CD14-positive monocyte (primary cell): ENCODE results near the gene ANO7. TPM values are rescaled to one million over a fixed set of nuclear protein-coding genes. Genes with fewer than 3 reads are reported as not detected.

Experiments used
- DNase-seq, 3 donors: peaks; one replicate each; pipeline ENCODE4 v3.0.0-alpha.2; 2011 to 2022
- H2AFZ ChIP-seq: 2 replicates; pipeline ENCODE4 v1.6.0; 2012; ENCODE audit warnings: mild to moderate bottlenecking, low read depth, low read length, inconsistent platforms; ENCODE audit not compliant: insufficient read depth, poor library complexity, severe bottlenecking
- H3K27ac ChIP-seq, 2 donors: 1 replicate in 1 of 2; 2 replicates in 1 of 2; pipeline ENCODE4 v1.5.1; 2012 to 2013; ENCODE audit warnings: low read length in 2 of 2, control low read depth in 1 of 2, inconsistent platforms in 1 of 2, low read depth in 1 of 2, mild to moderate bottlenecking in 1 of 2
- H3K27me3 ChIP-seq, 2 donors: one replicate each; pipeline versions ENCODE4 v1.6.0 to v1.6.1; 2011 to 2013; ENCODE audit warnings: low read length in 2 of 2; ENCODE audit not compliant: control insufficient read depth in 2 of 2, insufficient read depth in 2 of 2
- H3K36me3 ChIP-seq, 2 donors: replicated peaks in 1 of 2; 1 replicate in 1 of 2; 2 replicates in 1 of 2; pipeline versions ENCODE4 v1.5.1 to v1.6.1; 2012 to 2013; ENCODE audit warnings: low read length in 2 of 2, control low read depth in 1 of 2, inconsistent platforms in 1 of 2, mild to moderate bottlenecking in 1 of 2; ENCODE audit not compliant: insufficient read depth in 2 of 2, control insufficient read depth in 1 of 2
- H3K4me1 ChIP-seq, 2 donors: 1 replicate in 1 of 2; 2 replicates in 1 of 2; pipeline versions ENCODE4 v1.5.1 to v1.6.1; 2012 to 2013; ENCODE audit warnings: low read length in 2 of 2, control low read depth in 1 of 2, inconsistent platforms in 1 of 2, mild to moderate bottlenecking in 1 of 2, moderate library complexity in 1 of 2; ENCODE audit not compliant: insufficient read depth in 2 of 2, control insufficient read depth in 1 of 2
- H3K4me2 ChIP-seq: replicated peaks from 2 replicates; pipeline ENCODE3; 2012; ENCODE audit warnings: low read length, moderate library complexity, mild to moderate bottlenecking; ENCODE audit not compliant: poor library complexity, severe bottlenecking; ENCODE audit errors: extremely low read depth
- H3K4me3 ChIP-seq, 3 experiments: fragments of 200-600 bp in 1 of 3; sonication (generic) in 1 of 3; replicated peaks in 1 of 3; 1 replicate in 2 of 3; 2 replicates in 1 of 3; pipeline ENCODE4 v1.5.1; 2011 to 2013; ENCODE audit warnings: low read length in 3 of 3, mild to moderate bottlenecking in 3 of 3, control low read depth in 2 of 3, low read depth in 2 of 3, inconsistent platforms in 1 of 3, moderate library complexity in 1 of 3
- H3K79me2 ChIP-seq: 2 replicates; pipeline ENCODE4 v1.6.0; 2012; ENCODE audit warnings: mild to moderate bottlenecking, control low read depth, inconsistent platforms, low read length, moderate library complexity; ENCODE audit not compliant: insufficient read depth
- H3K9ac ChIP-seq: 2 replicates; pipeline ENCODE4 v1.6.0; 2017; ENCODE audit warnings: low read length, mild to moderate bottlenecking; ENCODE audit not compliant: insufficient read depth, poor library complexity, severe bottlenecking
- H3K9me3 ChIP-seq, 2 donors: replicated peaks in 1 of 2; 1 replicate in 1 of 2; 2 replicates in 1 of 2; pipeline versions ENCODE4 v1.5.1 to v1.6.1; 2012 to 2013; ENCODE audit warnings: low read length in 2 of 2, control low read depth in 1 of 2; ENCODE audit not compliant: control insufficient read depth in 1 of 2, insufficient read depth in 1 of 2
- H4K20me1 ChIP-seq: 2 replicates; pipeline ENCODE4 v1.6.0; 2012; ENCODE audit warnings: mild to moderate bottlenecking, low read length, control low read depth, moderate library complexity; ENCODE audit not compliant: insufficient read depth
- H3K27ac Mint-ChIP-seq, 7 donors: one replicate each; pipeline ENCODE4 v1.8.0; 2020; ENCODE audit warnings: mild to moderate bottlenecking in 7 of 7, mixed read lengths in 7 of 7, moderate library complexity in 6 of 7, inconsistent platforms in 2 of 7
- H3K27me3 Mint-ChIP-seq, 3 donors: one replicate each; pipeline ENCODE4 v1.8.0; 2021 to 2022; ENCODE audit warnings: low read depth in 3 of 3, mild to moderate bottlenecking in 3 of 3, mixed read lengths in 3 of 3, moderate library complexity in 3 of 3, inconsistent platforms in 1 of 3
- H3K36me3 Mint-ChIP-seq, 2 donors: one replicate each; pipeline ENCODE4 v1.8.0; 2020; ENCODE audit warnings: mixed read lengths in 2 of 2, inconsistent platforms in 1 of 2, mild to moderate bottlenecking in 1 of 2
- H3K4me1 Mint-ChIP-seq: one replicate; pipeline ENCODE4 v1.8.0; 2020; ENCODE audit warnings: mild to moderate bottlenecking, mixed read lengths
- H3K4me3 Mint-ChIP-seq, 2 donors: one replicate each; pipeline ENCODE4 v1.8.0; 2020; ENCODE audit warnings: mild to moderate bottlenecking in 2 of 2, mixed read lengths in 2 of 2, moderate library complexity in 1 of 2
- H3K9me3 Mint-ChIP-seq, 7 donors: one replicate each; pipeline ENCODE4 v1.8.0; 2020 to 2022; ENCODE audit warnings: mixed read lengths in 7 of 7, mild to moderate bottlenecking in 6 of 7, moderate library complexity in 6 of 7, inconsistent platforms in 2 of 7
- WGBS: methylation state at CpG from one replicate; pipeline ENCODE4 v1.1.5; 2013; ENCODE audit warnings: missing lambda C conversion rate; ENCODE audit not compliant: insufficient coverage; 5-methylcytosine and 5-hydroxymethylcytosine counted together
- intact Hi-C, 2 donors: fragments of 100-400 bp; cut with micrococcal nuclease; formaldehyde crosslinking; loops; one replicate each; pipeline versions ENCODE4 v1.15.0 to v1.15.1; 2023
- polyA plus RNA-seq, 3 donors: library from polyadenylated mRNA; depleted of rRNA in 1 of 3; unstranded in 2 of 3; stranded (reverse) in 1 of 3; fragments of 300-500 nt in 2 of 3; fragments of >200 nt in 1 of 3; fragmentation: Illumina TruSeq in 2 of 3; gene quantifications; 1 replicate in 2 of 3; 2 replicates in 1 of 3; pipeline ENCODE4 v1.2.3, GENCODE V29; 2012 to 2021
- TF ChIP-seq, protein P1 (sequence below): fragments of 200-600 bp; IDR thresholded peaks from one replicate; pipeline ENCODE4 v1.8.0; 2022; ENCODE audit warnings: antibody characterized with exemption, mild to moderate bottlenecking

The ANO7 gene
- polyA plus RNA-seq, 3 donors, result 0.03 TPM; not detected in 2

DNA sequence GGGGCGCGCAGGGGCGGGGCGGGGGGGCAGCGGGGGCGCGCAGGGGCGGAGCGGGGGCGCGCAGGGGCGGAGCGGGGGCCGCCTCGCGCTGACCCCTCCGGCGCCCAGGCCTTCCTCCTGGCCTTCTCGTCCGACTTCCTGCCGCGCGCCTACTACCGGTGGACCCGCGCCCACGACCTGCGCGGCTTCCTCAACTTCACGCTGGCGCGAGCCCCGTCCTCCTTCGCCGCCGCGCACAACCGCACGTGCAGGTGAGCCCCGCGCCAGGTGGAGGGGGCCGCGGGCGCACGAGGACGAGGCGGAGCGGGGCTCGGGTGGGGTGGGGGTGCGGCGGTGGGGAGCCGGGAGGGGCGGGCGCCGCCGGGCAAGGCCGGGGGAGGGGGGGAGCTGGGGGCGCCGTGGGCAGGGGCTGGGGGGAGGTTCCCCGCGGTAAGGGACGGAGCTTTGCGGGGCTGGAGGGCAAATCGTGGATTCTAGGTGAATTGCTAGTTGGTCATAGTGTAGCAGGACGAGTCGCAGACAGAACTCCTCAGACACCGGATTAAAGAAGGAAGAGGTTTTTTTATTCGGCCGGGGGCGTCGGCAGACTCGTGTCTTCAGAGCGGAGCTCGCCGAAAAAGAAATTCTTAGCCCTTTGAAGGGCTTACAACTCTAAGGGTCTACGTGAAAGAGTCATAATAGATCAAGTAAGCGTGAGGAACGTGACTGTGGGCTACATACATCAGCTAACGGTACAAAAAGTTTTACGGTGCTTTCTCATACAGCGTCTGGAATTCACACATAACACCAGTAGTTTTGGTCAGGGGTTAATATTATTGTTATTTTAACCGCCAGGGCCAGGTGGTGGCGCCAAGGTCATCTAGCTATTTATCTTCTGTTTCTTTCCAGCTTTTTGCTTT, 29.9 kb downstream of the ANO7 start:
- H3K9me3 ChIP-seq, result no peaks in the 10 kb centered on the region
- peak overlapping the region; percentile 67 for H2AFZ ChIP-seq
- no peak overlapping the region for H3K9ac ChIP-seq
- peak overlapping the region; percentile 68 for H3K4me2 ChIP-seq
- peaks cover 0 to 2% (median 0%) of the 10 kb centered on the region in 7 donors for H3K9me3 Mint-ChIP-seq
- H3K4me3 Mint-ChIP-seq, result peak overlapping the region; percentile 86 to 93
- H3K36me3 Mint-ChIP-seq, result no peaks in the 10 kb centered on the region
- H3K4me3 ChIP-seq, result peak overlapping the region; percentile 31 to 68 (median 34)
- peak; percentile 35 to 58 (median 39) for DNase-seq
- H3K27me3 Mint-ChIP-seq, result peaks cover 41 to 57% (median 44%) of the 10 kb centered on the region in 3 donors
- H4K20me1 ChIP-seq, result no peaks in the 10 kb centered on the region
- intact Hi-C loops, result no loop called here
- TF ChIP-seq, protein P1, sequence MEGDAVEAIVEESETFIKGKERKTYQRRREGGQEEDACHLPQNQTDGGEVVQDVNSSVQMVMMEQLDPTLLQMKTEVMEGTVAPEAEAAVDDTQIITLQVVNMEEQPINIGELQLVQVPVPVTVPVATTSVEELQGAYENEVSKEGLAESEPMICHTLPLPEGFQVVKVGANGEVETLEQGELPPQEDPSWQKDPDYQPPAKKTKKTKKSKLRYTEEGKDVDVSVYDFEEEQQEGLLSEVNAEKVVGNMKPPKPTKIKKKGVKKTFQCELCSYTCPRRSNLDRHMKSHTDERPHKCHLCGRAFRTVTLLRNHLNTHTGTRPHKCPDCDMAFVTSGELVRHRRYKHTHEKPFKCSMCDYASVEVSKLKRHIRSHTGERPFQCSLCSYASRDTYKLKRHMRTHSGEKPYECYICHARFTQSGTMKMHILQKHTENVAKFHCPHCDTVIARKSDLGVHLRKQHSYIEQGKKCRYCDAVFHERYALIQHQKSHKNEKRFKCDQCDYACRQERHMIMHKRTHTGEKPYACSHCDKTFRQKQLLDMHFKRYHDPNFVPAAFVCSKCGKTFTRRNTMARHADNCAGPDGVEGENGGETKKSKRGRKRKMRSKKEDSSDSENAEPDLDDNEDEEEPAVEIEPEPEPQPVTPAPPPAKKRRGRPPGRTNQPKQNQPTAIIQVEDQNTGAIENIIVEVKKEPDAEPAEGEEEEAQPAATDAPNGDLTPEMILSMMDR, result peak; percentile 15
- H3K27ac Mint-ChIP-seq, result no peak overlapping the region
- no peaks in the 10 kb centered on the region for H3K79me2 ChIP-seq
- WGBS, result under 1% methylated on average over 33 of the region's 83 CpGs
- peaks cover 4 to 30% of the 10 kb centered on the region in 2 donors for H3K27me3 ChIP-seq
- peaks cover 8 to 13% of the 10 kb centered on the region in 2 donors for H3K4me1 ChIP-seq
- H3K4me1 Mint-ChIP-seq, result peaks cover 15% of the 10 kb centered on the region
- no peaks in the 10 kb centered on the region for H3K36me3 ChIP-seq
- no peak overlapping the region for H3K27ac ChIP-seq

DNA sequence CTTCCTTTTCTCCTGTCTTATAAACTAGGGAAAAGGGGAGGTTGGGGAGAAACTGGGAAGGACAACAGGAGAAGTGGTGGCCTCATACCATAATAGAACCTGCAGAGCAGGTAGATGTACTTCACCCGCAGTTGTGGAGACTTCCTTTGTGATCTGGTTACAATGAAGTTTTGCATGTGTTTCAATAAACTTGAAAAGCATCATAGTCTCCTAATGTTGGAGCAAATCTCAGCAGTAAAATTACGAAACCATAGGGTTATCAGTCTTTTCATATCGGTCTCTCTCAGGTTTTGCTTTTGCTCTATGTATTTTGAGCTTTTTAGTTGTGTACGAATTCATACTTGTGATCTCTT, 30.5 kb downstream of the ANO7 start:
- no peak for DNase-seq
- WGBS, result no CpG with 5 or more reads among the region's 4 CpGs
- no peak overlapping the region for H3K9ac ChIP-seq
- H3K79me2 ChIP-seq, result no peaks in the 10 kb centered on the region
- no peak overlapping the region for H3K27ac Mint-ChIP-seq
- H3K4me3 ChIP-seq, result peak overlapping the region in 1 of 3 experiments; percentile 68
- peak overlapping the region; percentile 86 to 93 for H3K4me3 Mint-ChIP-seq
- no peak overlapping the region for H3K27ac ChIP-seq
- TF ChIP-seq, protein P1, result no peak
- H3K27me3 ChIP-seq, result peaks cover 4 to 30% of the 10 kb centered on the region in 2 donors
- H3K4me1 Mint-ChIP-seq, result peaks cover 20% of the 10 kb centered on the region
- no peaks in the 10 kb centered on the region for H4K20me1 ChIP-seq
- H3K4me2 ChIP-seq, result peak overlapping the region; percentile 68
- intact Hi-C loops, result no loop called here
- H3K9me3 Mint-ChIP-seq, result peaks cover 0 to 2% (median 0%) of the 10 kb centered on the region in 7 donors
- H2AFZ ChIP-seq, result peak overlapping the region; percentile 67
- peaks cover 39 to 59% (median 44%) of the 10 kb centered on the region in 3 donors for H3K27me3 Mint-ChIP-seq
- no peaks in the 10 kb centered on the region for H3K36me3 Mint-ChIP-seq
- no peaks in the 10 kb centered on the region for H3K9me3 ChIP-seq
- no peaks in the 10 kb centered on the region for H3K36me3 ChIP-seq
- peaks cover 8 to 13% of the 10 kb centered on the region in 2 donors for H3K4me1 ChIP-seq
